ACC112 (cell line): Measurements from ENCODE around the gene RIOK1.
"Not testable (repeated sequence)": the region's sequence is repeated elsewhere in the genome, so short reads cannot be mapped to it uniquely, and the experiment has no call there.

Source experiments
- H2AFZ ChIP-seq: fragments of 200-600 bp; sonication (generic); one replicate; pipeline ENCODE4 v1.6.0; 2017; ENCODE audit warnings: antibody characterized with exemption, low read length; ENCODE audit not compliant: unreplicated experiment
- H3K27ac ChIP-seq: fragments of 200-600 bp; sonication (generic); 2 replicates; pipeline ENCODE4 v1.5.1; 2014; ENCODE audit warnings: low read depth, mild to moderate bottlenecking, antibody characterized with exemption, low read length, moderate library complexity
- H3K27me3 ChIP-seq: fragments of 200-600 bp; sonication (generic); 2 replicates; pipeline ENCODE4 v1.6.1; 2014; ENCODE audit warnings: mild to moderate bottlenecking, antibody characterized with exemption, low read length, moderate library complexity, mixed read lengths; ENCODE audit not compliant: insufficient read depth
- H3K36me3 ChIP-seq: fragments of 200-600 bp; sonication (generic); 2 replicates; pipeline ENCODE4 v1.6.1; 2016; ENCODE audit warnings: mild to moderate bottlenecking, antibody characterized with exemption, low read length, moderate library complexity, mixed read lengths; ENCODE audit not compliant: insufficient read depth
- H3K4me1 ChIP-seq: fragments of 200-600 bp; sonication (generic); one replicate; pipeline ENCODE4 v1.6.1; 2016; ENCODE audit warnings: low read length, mixed read lengths; ENCODE audit not compliant: insufficient read depth, unreplicated experiment, control insufficient read depth
- H3K4me3 ChIP-seq: fragments of 200-600 bp; sonication (generic); 2 replicates; pipeline ENCODE4 v1.5.1; 2014; ENCODE audit warnings: mild to moderate bottlenecking, low read depth, low read length
- H3K79me2 ChIP-seq: fragments of 200-600 bp; sonication (generic); one replicate; pipeline ENCODE4 v1.6.0; 2016; ENCODE audit warnings: low read length; ENCODE audit not compliant: control insufficient read depth, unreplicated experiment, insufficient read depth

Gene RIOK1

DNA sequence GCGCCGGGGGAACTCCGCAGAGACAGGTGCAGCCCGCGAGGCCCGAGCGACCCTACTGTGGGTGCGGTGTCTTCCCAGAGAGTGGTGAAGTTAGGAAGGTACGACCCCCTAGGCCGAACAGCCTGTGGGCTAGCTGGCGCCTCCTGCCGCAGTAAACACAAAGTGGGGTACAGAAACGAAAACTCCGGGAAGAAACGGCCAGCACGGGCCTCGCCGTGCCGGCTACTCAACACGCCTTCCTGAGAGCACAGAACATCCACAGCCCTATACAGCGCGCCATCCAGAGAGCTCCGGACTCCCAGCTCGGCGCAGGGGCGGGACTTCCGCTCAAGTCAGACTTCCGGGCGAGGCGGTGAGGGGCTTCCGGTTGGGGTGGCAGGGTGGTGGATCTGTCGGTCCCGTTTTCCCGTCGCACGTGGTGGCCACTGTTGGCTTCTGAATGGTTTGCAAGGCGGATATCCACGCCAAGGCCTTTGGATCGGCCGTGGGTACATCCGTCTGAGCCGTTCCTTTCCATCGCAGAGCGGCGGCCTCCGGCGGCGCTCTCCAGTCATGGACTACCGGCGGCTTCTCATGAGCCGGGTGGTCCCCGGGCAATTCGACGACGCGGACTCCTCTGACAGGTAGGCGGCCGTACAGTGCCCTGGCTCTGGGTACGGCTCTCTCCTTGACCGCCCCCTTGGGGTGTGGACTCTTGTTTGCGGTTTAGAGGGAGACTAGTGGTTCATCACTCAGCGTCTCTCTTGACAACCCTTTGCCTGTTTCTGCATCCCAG, at the start of gene RIOK1, which contains the start of gene CAGE1:
Gene RIOK1, plus strand, starts transcription at position 358 of the 775 bp plus-strand sequence. Its CDS starts 195 bp downstream, at position 553.
Gene CAGE1, minus strand, starts transcription at position 292 of the 775 bp plus-strand sequence. CDS start 2,569 bp downstream, outside the sequence.
- H3K4me1 ChIP-seq = peaks cover 26% of the 10 kb centered on the region
- peak within 1 kb of the TSS; percentile 64 for H2AFZ ChIP-seq
- peak within 1 kb of the TSS; percentile 91 for H3K4me3 ChIP-seq
- H3K79me2 ChIP-seq = peaks cover 36% of the 10 kb centered on the region
- H3K27me3 ChIP-seq = no peaks in the 10 kb centered on the region
- H3K27ac ChIP-seq = peak within 1 kb of the TSS; percentile 77
- peaks cover 11% of the 10 kb centered on the region for H3K36me3 ChIP-seq

DNA sequence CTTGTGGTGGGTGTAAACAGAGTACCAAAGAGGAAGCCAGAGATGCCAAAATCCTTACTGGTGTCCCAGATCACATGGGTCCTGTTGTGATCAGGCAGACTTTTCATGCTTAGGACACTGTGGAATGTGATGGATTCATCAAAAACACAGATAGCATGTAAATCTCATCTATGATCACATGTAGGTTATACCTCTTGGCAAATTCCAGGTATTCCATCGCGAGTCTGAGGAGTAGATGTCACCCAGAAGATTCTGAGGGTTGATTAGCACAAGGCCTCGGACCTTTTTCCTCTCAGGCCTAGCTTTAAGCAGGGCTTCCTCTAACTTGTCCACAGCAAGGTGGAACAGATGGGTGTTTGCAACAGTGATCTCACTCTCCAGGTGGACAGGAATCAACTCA, 48.3 kb upstream of the RIOK1 start:
- no peaks in the 10 kb centered on the region for H3K36me3 ChIP-seq
- H3K79me2 ChIP-seq = no peaks in the 10 kb centered on the region
- H3K27me3 ChIP-seq = peaks cover 7% of the 10 kb centered on the region; the same call in 1 of the 2 replicates
- H3K4me1 ChIP-seq = no peaks in the 10 kb centered on the region
- H3K4me3 ChIP-seq = no peak overlapping the region
- no peak overlapping the region for H2AFZ ChIP-seq
- H3K27ac ChIP-seq = no peak overlapping the region

DNA sequence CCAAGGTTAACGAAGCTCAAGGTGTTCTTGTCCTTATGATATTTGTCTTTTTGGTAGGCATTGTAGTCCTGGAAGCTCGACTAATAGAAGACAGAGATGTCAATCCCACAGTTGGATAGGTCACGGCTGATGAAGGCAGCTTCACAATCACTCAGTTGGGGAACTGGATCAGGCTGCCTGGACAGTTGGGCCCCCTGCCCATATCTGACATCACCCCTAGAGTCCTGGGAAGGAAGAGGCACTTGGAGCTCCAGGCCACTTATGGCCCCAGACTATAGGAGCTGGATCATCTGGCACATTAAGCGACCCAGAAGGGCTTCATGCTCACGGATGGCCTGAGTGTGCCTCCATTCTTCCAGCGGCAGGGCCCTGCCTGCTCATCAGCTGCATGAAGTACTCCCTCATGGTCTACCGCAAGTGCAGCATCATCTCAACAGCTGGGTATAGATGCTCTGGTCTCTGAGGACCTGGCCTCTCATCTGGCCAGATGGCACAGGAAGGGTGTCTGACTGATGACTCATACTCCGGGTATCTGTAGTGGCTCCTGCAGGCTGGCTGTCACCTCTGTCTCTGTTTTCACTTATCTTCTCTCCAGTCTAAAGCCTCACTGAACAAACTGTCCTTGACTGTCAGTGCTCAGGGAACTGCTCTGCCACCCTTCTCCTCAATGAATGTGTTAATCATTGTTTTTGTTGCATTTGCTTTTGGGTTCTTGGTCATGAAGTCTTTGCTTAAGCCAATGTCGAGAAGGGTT, 47.4 kb upstream of the RIOK1 start:
- no peaks in the 10 kb centered on the region for H3K4me1 ChIP-seq
- H3K36me3 ChIP-seq = no peaks in the 10 kb centered on the region
- H3K79me2 ChIP-seq = no peaks in the 10 kb centered on the region
- no peak overlapping the region for H3K4me3 ChIP-seq
- H3K27me3 ChIP-seq = peaks cover 7% of the 10 kb centered on the region; the same call in 1 of the 2 replicates
- H3K27ac ChIP-seq = no peak overlapping the region
- H2AFZ ChIP-seq = no peak overlapping the region

DNA sequence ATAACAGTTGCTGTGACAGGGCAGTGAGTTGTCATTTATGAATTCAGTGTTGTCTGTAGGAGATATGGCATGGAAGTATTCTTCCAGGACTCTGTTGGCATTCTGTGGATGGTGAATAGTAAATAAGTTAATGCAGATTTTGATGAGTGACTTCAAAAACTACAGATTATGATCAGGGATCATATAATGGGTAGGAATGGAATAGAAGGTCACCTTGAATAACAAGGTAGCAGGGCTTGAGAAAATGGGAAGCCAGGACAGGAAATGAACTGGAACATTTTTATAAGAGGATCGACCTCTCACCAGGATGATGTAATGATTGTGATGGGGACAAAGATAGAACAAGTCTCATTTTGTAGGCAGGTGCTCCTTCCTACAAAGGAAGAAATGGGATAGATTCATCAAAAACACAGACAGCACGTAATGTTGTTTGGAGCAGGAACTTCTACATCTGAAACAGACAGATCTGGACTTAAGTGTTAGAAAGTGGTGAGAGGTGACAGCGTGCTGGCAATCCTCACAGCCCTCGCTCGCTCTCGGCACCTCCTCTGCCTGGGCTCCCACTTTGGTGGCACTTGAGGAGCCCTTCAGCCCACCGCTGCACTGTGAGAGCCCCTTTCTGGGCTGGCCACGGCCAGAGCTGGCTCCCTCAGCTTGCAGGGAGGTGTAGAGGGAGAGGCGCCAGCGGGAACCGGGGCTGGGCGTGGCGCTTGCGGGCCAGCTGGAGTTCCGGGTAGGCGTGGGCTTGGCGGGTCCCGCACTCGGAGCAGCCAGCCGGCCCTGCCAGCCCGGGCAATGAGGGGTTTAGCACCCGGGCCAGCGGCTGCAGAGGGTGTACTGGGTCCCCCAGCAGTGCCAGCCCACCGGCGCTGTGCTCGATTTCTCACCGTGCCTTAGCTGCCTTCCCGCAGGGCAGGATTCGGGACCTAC, 45.8 kb upstream of the RIOK1 start:
- no peak overlapping the region for H3K27ac ChIP-seq
- H3K4me1 ChIP-seq = no peaks in the 10 kb centered on the region
- no peak overlapping the region for H2AFZ ChIP-seq
- no peaks in the 10 kb centered on the region for H3K36me3 ChIP-seq
- H3K27me3 ChIP-seq = no peaks in the 10 kb centered on the region
- no peak overlapping the region for H3K4me3 ChIP-seq
- no peaks in the 10 kb centered on the region for H3K79me2 ChIP-seq

DNA sequence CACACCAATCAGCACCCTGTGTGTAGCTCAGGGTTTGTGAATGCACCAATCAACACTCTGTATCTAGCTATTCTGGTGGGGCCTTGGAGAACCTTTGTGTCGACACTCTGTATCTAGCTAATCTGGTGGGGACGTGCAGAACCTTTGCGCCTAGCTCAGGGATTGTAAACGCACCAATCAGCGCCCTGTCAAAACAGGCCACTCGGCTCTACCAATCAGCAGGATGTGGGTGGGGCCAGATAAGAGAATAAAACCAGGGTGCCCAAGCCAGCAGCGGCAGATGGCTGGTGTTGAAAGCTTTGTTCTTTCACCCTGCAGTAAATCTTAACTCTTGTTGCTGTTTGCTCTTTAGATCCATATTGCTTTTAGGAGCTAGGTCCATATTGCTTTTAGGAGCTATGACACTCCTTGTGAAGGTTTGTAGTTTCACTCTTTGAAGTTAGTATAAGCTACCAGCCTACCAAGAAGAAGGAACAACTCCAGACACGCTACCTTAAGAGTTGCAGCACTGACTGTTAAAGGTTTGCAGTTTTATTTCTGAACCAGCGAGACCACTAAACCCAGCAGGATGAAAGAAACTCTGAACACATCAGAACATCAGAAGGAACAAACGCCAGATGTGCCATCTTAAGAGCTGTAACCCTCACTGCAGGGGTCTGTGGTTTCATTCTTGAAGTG, 44.7 kb upstream of the RIOK1 start:
- H3K4me1 ChIP-seq, H3K36me3 ChIP-seq, H2AFZ ChIP-seq: not testable (repeated sequence)

DNA sequence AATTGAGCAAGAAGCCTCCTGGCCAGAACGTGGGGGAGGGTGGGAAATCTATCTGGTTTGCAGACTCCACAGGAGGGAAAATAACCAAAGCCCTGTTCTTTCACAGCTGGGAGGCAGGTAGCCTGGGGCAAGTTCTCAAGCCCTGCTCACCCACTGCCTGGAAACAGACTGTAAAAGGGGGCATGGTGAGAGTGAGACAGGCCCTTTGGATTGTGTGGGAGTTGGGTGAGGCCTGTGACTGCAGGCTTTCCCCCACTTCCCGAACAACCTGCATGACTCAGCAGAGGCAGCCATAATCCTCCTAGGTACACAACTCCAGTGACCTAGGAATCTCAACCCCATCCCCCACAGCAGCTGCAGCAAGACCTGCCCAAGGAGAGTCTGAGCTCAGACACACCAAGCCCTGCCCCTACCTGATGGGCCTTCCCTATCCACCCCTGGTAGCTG, 42.0 kb upstream of the RIOK1 start:
- H2AFZ ChIP-seq, H3K79me2 ChIP-seq, H3K4me1 ChIP-seq, H3K27me3 ChIP-seq, H3K4me3 ChIP-seq, H3K36me3 ChIP-seq, H3K27ac ChIP-seq: not testable (repeated sequence)

More for the DNA sequence above, 44.7 kb upstream of the RIOK1 start:
- not testable (repeated sequence) for H3K27ac ChIP-seq, H3K27me3 ChIP-seq, H3K4me3 ChIP-seq, H3K79me2 ChIP-seq

DNA sequence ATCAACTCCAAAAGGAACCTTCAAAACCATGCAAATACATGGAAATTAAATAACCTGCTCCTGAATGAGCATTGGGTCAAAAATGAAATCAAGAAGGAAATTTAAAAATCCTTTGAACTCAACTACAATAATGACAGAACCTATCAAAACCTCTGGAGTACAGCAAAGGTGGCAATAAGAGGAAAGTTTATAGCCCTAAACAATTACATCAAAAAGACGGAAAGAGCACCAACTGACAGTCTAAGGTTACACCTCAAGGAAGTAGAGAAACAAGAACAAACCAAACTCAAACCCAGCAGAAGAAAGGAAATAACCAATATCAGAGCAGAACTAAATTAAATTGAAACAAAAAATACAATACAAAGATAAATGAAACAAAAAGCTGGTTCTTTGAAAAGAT, 39.0 kb upstream of the RIOK1 start:
- not testable (repeated sequence) for H3K27me3 ChIP-seq, H3K27ac ChIP-seq, H3K36me3 ChIP-seq, H3K4me3 ChIP-seq, H3K4me1 ChIP-seq, H3K79me2 ChIP-seq, H2AFZ ChIP-seq

DNA sequence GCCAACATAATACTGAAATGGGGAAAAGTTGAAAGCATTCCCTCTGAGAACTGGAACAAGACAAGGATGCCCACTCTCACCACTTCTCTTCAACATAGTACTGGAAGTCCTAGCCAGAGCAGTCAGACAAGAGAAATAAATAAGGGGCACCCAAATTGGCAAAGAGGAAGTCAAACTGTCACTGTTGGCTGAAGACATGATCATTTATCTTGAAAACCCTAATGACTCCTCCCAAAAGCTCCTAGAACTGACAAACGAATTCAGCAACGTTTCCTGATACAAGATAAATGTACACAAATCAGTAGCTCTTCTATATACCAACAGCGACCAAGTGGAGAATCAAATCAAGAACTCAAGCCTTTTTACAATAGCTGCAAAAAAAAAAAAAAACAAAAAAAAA, 37.7 kb upstream of the RIOK1 start:
- not testable (repeated sequence) for H3K27me3 ChIP-seq, H3K79me2 ChIP-seq, H3K4me3 ChIP-seq, H2AFZ ChIP-seq, H3K36me3 ChIP-seq, H3K27ac ChIP-seq, H3K4me1 ChIP-seq

DNA sequence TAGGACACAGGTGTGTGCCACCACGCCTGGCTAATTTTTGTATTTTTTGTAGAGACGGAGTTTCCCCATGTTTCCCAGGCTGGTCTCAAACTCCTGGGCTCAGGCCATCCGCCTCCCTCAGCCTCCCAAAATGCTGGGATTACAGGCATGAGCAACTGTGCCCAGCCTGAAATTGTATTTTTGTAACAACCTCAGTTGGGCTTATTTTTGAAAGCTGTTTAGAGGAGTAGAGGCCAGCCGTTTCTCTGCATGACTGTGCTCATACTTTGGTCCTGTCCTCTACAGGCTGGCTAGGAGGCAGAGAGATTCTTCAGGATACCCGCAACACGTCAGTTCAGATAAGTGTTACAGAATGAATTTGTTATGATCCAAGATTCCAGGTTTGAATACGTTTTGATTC, 22.2 kb upstream of the RIOK1 start:
- H3K4me3 ChIP-seq = no peak overlapping the region
- no peaks in the 10 kb centered on the region for H3K27me3 ChIP-seq
- no peaks in the 10 kb centered on the region for H3K4me1 ChIP-seq
- H3K36me3 ChIP-seq = no peaks in the 10 kb centered on the region
- H2AFZ ChIP-seq = no peak overlapping the region
- H3K27ac ChIP-seq = no peak overlapping the region
- no peaks in the 10 kb centered on the region for H3K79me2 ChIP-seq

DNA sequence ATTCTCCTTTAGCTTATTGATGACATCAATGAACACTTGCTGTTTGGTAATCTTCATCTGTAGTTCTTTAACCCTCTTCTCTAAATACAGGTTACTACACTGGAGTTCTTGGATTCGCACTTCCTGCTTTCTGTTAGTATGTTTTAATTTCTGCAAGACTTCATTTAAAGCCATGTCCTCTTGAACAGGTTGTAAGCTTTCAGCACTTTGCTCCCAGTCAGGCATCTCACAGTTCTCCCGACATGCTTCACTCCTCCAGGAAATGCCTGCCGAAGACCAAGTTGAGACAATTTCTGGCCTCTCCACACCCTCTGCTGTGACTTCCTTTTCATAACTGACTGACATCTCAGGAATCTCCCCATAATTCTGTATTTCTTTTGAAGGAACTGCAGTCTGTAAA, 15.9 kb upstream of the RIOK1 start:
- no peak overlapping the region for H3K27ac ChIP-seq
- no peaks in the 10 kb centered on the region for H3K4me1 ChIP-seq
- H2AFZ ChIP-seq = no peak overlapping the region
- no peaks in the 10 kb centered on the region for H3K79me2 ChIP-seq
- no peak overlapping the region for H3K4me3 ChIP-seq
- no peaks in the 10 kb centered on the region for H3K36me3 ChIP-seq
- no peaks in the 10 kb centered on the region for H3K27me3 ChIP-seq
